Cerebellar nuclear complex (tissue), 1 donor: ENCODE results near the gene GREB1L.
"Not testable (repeated sequence)": the region's sequence is repeated elsewhere in the genome, so short reads cannot be mapped to it uniquely, and the experiment has no call there.

ENCODE experiments used
- DNase-seq, 2 experiments: peaks; one replicate each; lab custom pipeline; 2025; lab: John Stamatoyannopoulos, UW

The GREB1L gene

DNA sequence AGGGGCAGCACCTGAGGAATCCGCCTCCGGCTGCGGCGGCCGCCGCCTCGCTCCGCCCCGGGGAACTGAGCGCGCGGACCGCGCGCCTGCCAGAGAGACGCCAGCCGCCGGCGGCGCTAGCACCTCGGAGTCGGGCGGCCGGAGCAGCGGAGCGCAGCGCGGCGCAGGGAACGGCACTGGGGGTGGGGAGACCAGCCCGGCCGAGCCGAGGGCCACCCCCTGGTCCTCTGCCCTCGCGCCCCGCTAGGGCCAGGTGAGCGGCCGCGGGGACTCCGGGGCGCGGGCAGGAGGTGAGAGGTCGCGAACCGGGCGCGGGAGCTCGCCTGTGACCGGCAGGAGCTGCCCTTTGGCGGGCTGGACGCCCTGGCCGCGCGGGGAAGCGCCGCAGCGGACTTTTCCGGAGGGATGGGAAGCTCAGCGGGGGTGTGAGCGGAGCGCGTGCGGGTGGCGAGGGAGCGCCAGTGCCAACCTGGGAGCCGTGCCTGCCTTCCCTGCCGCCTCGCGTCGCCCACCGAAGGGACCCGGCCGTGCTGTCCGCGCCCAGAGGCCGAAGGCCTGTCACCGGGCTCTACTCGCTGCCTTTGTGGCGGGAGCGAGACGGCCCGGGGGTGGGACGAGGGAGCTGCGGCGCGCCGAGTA, at the start of gene GREB1L:
Gene GREB1L (plus strand): TSS at position 92 of the 639 bp plus-strand sequence. CDS start 141,287 bp downstream, outside the sequence.
- DNase-seq = no peak

DNA sequence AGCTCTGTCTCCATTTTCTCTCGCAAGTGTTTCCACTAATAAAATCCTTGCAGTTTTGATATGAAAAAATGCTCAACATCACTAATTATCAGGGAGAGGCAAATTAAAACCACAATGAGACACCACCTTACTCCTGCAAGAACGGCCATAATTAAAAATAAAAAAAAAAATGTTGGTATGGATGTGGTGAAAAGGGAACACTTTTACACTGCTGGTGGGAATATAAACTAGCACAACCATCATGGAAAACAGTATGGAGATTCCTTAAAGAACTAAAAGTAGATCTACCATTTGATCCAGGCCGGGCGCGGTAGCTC, 49.8 kb upstream of the GREB1L start:
- DNase-seq = no peak

DNA sequence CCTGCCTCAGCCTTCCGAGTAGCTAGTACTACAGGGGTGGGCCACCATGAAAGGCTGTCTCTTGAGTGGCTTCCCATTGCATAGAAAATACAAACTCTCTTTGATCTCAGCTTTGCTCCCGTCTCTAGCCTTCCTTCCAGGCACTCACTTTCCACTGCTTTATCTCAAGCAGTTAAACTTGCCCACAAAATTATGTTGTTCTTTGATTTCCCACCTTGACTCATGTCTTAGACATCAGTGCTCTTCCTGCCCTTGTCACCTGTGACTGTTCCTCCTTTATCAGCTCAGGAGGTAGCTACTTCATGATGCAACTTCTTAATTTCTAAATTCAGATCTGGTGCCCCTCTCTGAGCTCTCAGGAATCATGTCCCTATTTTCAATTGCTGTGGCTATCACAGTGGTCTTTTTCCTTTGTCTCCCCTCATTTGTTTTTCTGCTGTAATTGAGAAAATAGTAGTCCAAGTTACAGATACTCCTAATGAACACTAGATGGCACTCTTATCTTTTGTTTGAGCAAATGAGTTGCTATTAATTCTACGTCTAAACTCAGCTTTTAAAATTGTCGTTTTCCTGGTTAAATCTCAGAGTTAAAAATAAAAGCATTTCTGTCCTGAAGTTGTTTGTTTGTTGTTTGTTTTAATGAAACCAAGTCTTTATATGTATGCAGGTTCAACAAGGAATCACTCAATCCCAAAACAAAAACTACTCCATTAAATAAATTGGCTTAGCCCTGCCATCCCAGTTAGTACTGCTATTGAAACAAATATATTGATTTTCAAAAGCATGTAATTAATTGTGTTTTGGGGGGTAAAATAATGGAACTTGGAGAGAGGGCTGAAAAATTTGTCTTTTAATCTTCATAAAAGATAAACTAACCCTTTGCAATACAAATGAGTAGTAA, 46.9 kb upstream of the GREB1L start:
- DNase-seq = no peak

GRCh38 chr18:21196426-21196825, 45.6 kb upstream of the GREB1L start:
- DNase-seq = no peak

- no peak for DNase-seq
Observed at GRCh38 chr18:21203126-21203525, 38.9 kb upstream of the GREB1L start.

DNA sequence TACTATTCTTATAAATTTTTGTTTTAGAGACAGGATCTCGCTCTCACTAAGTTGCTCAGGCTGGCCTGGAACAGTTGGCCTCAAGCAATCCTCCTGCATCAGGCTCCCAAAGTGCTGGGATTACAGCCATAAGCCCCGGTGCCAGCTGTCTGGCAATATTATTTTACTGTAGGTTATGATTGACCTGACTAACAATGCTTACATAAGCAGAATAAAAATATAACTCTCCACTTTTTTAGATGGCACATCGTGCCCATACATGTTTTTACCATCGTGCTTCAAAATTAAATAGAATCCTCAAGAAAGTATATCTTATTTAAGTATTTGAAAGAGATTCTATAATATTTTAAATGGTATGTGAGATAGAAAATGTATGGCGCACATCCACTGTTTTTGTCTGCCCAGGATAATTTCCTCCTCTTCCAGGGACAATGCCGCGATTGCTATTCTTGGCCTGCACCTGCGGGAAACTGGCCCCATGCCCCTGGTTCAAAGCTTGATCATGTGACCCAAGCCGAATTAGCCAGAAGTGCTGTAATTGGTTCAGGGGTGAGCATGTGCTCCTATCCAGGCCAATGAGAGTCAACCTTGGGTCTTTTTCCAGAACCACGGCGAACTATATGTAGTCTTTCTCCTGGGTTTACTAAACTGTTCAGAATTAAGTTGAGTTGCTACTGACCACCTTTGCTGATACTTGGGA, 38.3 kb upstream of the GREB1L start:
- DNase-seq = no peak

GRCh38 chr18:21205695-21206094, 36.3 kb upstream of the GREB1L start:
- DNase-seq = no peak

GRCh38 chr18:21210278-21210677, 31.8 kb upstream of the GREB1L start:
- DNase-seq = no peak

DNA sequence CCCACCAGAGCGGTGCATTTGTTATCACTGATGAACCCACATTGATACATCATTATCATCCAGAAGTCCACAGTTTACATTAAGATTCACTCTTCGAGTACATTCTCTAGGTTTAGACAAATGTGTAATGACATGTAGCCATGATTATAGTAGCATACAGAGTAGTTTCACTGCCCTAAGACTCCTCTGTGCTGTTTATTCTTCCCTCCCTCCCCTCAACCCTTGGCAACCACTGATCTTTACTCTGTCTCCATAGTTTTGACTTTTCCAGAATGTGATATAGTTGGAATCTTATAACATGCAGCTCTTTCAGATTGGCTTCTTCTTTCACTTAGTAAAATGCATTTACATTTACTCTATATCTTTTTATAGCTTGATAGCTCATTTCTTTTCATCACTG, 31.2 kb upstream of the GREB1L start:
- no peak for DNase-seq

DNA sequence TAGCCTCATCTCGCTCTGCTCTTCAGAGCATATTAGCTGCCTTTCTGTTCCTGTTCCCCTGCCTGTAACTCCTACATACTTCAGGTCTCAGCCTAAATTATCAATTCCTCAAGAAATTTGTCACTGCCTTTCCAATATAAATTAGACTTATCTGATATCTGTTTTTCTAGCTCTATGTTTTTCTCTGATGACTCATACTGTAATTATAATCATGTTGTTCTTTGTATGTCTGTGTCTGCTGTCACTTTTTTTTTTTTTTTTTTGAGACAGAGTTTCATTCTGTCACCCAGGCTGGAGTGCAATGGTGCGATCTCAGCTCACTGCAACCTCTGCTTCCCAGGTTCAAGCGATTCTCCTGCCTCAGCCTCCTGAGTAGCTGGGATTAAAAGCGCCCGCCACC, 27.6 kb upstream of the GREB1L start:
- not testable (repeated sequence) for DNase-seq

- no peak for DNase-seq
Observed at GRCh38 chr18:21215490-21215889, 26.5 kb upstream of the GREB1L start.

- no peak for DNase-seq
Observed at GRCh38 chr18:21218862-21219261, 23.2 kb upstream of the GREB1L start.

GRCh38 chr18:21230436-21230835, 11.6 kb upstream of the GREB1L start:
- no peak for DNase-seq

DNA sequence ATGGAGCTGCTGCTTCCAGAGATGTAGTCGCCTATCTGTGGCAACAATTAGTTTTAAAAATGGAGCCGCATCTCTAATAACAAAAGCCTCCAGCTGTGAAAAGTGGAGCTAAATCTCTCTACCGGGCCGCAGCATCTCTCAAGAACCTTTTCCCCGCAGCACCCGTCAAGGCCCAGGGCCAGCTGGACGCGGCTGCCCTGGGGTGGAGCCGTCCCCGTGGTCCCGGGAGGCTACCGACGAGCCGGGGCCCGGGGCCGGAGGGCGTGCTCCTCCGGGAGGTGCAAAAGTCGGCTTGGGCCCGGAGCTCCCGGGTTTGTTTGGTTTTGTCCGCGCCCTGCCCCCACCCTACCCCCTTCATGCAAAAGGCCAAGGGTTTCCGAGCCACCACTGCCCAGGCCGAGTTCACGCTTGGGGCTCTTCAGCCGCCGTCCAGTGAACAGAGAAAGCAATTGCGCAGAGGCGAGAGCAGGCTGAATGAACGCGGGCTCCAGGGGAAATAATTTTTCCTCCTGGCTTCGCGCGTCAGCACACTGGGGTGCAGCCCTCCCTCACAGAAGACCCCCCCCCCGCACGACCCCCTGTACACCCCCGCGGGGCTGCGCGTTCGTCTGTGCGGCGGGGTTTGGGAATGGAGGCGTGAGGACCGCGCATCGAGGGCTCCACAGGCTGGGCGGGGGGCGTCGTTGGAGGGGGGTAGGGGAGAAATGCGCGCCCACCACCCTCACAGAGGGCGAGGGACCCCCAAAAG, 557 bp upstream of the GREB1L start:
- DNase-seq = no peak

DNA sequence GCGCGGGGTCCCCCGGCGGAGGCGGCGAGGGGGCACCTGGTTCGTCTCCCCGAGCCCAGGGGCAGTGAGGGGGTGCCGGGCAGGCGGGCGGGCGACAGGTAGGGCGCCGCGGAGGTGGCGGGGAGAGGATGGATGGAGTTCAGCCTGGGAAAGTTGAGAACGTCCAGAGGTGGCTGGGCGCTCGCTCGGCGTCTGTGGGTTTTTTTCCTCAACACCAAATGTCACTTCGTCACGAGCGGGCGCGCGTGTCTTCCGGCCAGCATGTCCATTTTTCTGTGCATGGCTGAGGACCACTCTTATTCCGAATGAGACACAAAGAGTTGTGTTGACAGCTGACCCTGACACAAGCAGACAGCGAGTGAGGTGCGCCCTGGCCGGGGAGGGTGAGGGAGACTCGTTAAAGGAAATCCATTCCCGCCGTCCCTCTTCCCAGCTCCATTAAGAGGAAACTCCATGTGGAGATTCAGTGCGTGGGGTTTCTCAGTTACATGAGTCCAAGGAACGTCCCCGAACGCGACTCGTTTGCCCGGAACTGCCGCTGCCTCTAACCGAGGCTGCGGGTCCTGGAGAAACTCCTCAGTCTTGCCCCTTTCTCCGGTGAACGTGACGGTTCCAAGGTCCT, 859 bp downstream of the GREB1L start:
- DNase-seq = no peak

DNA sequence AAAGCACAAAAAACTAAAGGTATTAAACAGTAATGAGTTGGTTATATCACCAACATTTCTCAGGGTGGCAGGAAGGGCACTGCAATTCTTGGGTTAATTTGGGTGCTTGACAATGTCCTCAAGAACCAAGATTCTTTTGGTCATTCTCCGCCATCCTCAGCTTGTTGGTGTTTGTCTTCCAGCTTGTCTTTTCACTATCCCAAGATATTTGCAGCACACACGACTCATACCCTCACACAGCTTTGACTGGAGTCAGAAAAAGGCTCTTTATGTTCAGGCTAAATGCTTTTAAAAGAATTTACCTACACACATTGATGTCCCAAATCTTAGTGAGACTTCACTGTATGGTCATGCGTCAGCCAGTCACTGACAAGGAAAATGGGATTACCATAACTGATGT, 12.5 kb downstream of the GREB1L start:
- DNase-seq = no peak

- no peak for DNase-seq
Observed at GRCh38 chr18:21255211-21255610, 13.2 kb downstream of the GREB1L start.

GRCh38 chr18:21257386-21257785, 15.4 kb downstream of the GREB1L start:
- DNase-seq = no peak

DNA sequence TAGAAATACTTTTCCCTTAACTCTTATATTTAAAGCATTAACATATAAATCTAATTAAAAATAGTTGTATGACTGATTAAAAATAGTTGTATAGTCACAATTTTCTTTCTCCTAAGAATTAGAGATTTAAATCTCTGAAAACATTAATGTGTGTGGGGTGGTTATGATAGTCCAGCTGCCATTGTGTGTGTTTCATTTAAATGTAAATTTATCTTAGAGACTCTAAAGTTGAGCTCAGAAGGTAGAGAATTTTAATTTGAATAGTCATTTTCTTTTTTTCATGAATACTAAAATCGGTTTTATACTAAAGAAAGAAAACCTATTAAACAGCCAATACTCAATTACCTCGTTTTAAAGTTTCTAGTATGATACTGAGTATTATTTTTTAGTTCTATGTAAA, 18.6 kb downstream of the GREB1L start:
- DNase-seq = no peak

DNA sequence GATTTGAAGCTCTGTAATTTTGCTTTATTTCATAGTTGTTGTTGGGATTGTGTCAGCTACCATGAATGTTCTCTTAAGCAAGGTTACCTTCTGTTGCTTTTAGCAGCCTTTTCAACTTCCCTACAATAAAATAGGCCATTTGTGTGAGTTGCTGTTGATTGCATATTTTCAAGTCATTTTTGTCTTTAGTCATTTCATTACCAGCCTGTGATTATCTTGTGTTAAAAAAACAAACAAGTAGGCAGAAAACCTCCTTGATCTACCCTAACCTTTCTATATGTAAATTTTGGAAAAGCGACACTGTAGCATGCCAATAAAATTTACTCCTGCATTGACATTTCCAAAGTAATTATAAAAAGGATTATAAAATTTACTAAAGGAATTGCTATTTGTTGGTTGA, 19.3 kb downstream of the GREB1L start:
- DNase-seq = no peak

GRCh38 chr18:21262244-21262643, 20.2 kb downstream of the GREB1L start:
- DNase-seq = no peak

GRCh38 chr18:21262979-21263378, 20.9 kb downstream of the GREB1L start:
- no peak for DNase-seq
